GM19395 (cell line): ENCODE measurements around the gene OPN5.

Source experiments
- ATAC-seq: cut with Tn5 transposase; IDR thresholded peaks from one replicate; pipeline ENCODE4 v1.9.1; 2021; ENCODE audit warnings: mild to moderate bottlenecking, moderate library complexity; ENCODE audit not compliant: unreplicated experiment

Gene OPN5

GRCh38 chr6:47787620-47788497, 6.0 kb downstream of the OPN5 start:
- ATAC-seq, result peak; percentile 92

DNA sequence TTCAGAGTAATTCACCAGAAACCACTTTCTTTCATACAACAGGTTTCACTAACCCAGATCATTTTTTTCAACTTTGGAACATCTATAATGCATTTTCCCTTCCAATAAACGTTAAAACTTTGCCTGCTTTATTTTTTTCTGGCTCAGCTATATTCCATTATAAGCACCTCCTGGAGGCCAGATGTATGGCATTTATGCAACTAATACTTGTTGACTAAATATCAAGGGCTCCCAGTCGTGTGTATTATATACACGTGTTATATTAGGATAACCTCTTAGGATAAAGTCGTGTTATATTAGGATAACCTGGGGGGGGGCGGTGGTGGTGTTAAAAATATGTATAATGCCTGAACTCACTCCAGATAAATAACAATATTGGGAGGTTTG, 6.7 kb downstream of the OPN5 start:
- ATAC-seq, result no peak

GRCh38 chr6:47789553-47789952, 7.7 kb downstream of the OPN5 start:
- no peak for ATAC-seq

DNA sequence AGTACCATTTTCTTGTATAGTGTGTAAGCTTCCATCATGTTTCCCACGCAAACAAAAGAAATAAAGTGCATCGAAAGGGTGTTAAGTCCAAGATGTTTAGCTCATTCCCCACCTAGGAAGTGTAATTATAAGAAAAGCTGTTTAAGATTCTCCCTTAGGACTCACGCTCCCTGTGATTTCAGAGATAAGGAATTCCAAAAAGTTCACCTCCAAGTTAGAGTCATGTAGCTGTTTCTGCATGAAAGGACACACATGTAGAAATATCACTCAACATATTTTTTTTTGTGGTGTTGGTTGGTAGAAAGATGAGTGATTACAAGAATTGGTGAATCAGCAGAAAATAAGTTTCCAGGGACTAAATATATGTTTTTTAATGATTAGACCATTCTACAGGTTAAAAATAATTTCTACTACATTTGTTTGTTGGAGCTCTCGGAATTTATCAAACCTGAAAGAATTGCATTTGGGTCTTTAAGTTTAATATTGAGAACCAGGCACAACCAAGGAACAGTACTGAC, 10.4 kb downstream of the OPN5 start:
- ATAC-seq, result no peak

GRCh38 chr6:47794577-47795135, 12.8 kb downstream of the OPN5 start:
- no peak for ATAC-seq

DNA sequence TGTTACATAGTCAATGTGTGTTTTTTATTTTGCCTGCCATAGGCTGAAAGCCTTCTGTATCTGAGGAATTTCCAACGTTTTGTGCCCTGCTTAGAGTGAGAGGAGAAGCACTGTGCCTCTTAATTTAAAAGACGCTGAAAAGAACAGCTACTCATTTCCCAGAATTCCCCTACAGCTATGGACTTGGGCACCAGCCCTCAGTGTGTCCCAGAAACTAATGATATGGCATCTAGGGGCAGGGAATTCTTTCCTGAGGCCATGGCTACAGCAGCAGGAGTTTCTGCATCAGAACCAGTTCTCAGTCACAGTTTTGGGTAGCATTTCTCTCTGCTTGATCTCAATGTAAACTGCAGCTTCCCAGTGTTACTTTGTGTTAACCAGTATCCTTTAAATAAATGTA, 20.2 kb downstream of the OPN5 start:
- ATAC-seq, result no peak

DNA sequence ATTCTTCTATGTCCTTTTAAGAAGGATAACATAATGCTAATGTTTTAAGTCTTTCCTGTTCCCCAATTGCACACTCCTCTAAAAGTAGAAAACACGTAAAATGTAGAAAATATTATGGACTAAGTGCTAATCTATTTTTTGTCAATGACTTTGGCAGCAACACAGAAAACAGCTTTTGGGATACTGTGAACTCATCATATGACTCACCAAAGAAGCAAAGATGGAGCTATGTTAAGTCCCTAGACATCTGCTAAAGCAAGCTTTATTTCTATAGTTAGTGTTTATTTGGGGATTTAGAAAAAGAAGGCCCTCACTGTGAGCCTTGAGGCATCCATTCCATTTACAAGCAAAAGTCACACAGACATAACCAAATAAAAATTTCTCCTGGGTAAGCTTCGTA, 23.0 kb downstream of the OPN5 start:
- no peak for ATAC-seq

DNA sequence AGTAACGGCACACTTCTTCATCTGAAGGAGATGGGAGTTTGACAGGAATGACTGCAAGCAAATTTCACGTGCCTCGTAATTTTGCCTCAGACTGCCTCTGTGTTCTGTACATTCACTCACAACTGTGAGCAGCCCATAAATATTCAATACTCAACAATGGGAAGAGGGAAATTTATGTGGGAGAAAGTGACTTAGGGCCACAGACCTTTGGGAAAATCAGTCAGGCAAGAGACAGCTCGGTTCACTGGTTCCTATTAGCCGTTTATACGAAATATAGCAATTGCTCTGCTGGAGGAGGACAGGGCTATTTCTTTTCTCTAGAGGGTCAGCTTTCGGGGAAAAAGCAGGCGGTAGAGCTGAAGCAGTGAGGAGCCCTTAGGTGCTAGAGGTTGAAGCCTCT, 28.0 kb downstream of the OPN5 start:
- no peak for ATAC-seq

- no peak for ATAC-seq
These were observed 29.1 kb downstream of the OPN5 start for GRCh38 chr6:47810885-47811284.

DNA sequence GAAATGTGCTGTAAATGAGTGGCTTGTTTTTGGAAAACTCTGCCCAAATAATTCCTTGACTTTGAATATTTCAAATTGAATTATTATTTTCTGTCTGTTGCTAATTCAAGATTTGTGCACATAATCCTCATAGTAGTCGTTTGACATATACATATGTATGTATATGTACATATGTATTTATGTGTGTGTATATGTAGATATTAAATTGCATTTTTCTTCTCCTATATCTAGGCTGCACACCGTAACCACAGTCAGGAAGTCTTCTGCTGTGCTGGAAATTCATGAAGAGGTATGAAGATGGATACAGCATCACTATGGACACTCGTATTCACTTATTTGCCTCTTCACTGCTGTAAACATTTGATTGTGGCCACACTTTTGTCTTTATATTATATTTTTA, 29.6 kb downstream of the OPN5 start:
- no peak for ATAC-seq

DNA sequence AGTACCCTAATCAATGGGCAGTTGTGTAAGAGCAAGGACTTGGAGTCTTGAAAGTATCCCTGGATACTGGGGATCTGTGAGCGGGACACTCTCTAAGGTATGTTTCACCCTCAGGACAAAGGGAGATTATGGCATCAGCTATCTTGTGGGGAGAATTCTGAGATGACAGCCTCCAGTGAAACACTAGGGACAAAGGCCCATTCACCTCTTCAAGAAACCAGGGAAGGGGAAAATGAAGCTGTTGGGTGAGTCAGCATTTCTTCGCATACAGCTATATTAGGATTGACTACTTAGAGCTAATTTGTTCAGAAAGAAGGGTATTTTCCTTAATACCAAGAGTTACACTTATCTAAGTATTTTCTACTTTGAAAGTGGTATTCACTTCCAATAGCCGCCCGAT, 35.9 kb downstream of the OPN5 start:
- no peak for ATAC-seq

GRCh38 chr6:47819461-47819860, 37.6 kb downstream of the OPN5 start:
- ATAC-seq, result no peak

- ATAC-seq, result no peak
These were observed 41.2 kb downstream of the OPN5 start for GRCh38 chr6:47822856-47823554.

DNA sequence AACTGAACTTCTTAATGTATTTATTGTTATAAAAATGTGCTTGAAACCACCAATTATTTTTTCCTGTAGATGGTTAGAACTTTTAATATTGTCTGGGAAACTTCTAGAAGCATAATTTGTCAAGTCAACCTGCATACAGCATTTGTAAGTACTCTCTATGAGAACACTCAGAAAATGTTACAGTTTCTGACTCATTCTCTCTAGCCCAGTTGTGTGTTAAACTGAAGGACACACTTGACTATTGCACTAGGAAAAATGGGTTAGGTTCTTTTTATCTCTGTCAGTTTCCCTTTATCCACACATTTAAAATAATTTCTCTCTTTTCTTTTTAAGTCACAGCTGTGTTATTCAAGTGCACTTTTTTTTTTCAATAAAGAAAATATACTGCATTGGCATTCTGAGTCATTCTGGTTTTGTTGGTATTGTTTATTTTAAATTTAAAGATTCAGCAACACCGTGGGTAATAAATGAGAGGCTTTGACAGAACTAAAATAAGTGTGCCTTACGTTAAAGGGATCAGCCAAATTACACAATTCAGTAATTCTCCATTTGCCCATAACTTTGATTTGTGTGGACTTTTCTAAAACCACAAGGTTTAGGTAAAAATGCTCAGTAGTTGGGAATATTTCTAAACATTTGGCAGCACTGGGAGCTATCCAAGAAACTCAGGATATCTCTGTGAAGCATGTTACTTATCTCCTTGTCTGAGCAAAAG, 50.7 kb downstream of the OPN5 start:
- ATAC-seq, result no peak

GRCh38 chr6:47834196-47834595, 52.4 kb downstream of the OPN5 start:
- ATAC-seq, result no peak

DNA sequence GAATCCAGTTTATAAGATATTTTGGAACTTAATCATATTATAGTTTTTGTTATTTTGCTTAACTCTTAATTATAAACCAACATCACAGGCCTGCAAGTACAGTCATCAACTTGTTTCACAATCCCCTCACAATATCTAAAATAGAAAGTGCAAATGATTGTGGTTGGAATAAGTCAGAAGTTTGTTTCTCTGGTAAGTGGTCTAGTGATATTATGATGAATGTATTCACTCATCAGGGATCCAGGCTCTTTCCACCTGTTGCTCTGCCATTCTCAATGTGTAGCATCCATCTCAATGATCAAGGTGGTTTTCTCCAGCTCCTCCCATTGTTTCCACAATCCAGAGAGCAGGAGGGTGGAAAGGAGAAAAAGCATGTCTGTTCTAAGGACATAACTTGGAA, 54.2 kb downstream of the OPN5 start:
- ATAC-seq, result peak; percentile 27

DNA sequence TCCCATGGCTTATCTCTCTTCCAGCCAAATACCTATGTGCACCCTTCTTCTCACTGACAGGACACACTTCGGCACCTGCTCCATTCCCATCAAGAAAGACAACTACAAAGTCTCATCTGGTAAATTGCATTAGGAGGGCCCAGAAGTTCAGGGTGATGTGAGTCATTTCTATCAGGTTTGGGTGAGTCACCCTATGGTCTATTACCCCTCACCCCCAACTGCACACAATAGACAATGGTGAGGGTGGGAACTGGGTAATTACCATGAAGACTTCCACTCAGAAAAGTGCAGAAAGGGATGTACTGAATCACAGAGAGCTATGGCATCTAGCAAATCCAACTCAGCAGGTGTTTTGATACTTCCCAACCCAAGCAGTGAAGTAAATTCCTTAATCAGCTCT, 54.8 kb downstream of the OPN5 start:
- ATAC-seq, result peak; percentile 63

DNA sequence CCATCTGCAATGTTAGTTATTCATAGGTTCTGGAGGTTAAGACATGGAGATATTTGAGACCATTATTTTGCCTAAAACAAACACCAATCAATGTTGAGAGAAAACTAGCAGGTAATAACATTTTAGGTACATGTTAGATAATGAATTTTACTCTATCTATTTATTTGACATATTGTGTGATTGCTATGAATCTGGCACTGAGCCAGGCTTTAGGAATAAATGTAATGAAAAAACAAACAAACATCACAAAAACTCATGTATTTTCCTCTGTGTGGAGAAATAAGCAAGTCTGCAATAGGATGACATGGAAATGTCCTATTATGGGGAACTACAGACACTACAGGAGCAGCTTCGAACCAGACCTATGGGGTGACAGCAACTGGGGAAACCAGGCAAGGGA, 57.8 kb downstream of the OPN5 start:
- ATAC-seq, result no peak

GRCh38 chr6:47844881-47845280, 63.0 kb downstream of the OPN5 start:
- no peak for ATAC-seq

DNA sequence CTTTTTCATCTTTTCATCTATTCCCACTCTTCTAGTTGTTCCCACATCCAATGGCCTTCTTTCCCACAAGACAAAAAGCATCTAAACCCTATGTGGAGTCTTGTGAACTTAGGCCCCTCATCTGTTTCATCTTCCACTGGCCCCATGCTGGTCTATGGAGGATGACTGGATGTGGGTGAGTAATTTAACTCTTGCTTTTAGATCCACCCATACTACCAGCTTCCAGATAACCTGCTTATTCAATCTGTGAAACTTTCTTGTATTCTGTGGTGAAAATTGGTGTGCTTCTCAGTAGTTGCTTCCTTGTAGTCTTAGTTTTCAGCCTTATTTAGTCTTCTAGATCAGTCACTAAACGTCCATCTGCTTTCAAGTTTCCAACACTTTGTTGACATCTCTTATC, 64.9 kb downstream of the OPN5 start:
- no peak for ATAC-seq

DNA sequence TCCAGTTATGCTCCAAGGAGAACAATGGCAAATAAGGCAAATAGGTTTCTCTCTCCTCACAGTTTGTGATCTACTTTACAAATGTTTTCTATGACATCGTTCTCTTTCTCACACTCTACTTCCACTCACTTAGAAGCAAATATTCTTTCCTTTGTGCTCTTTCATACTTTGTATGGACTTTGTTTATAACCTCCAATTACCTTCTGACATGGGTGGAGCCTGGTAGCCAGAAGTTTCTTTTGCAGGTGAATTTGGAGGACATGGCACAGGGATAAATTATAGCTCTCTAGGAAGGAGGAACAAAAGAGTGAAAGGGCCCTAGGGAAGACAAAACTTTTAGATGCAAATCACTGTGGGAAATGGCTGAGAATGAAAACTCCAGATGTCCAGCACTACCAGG, 69.3 kb downstream of the OPN5 start:
- ATAC-seq, result no peak
